Right atrium auricular region (tissue), 2 donors: ENCODE results near the gene NOL4L. TPM values are rescaled to one million over a fixed set of nuclear protein-coding genes. Genes with fewer than 3 reads are reported as not detected.

Source experiments
- DNase-seq: peaks from one replicate; pipeline ENCODE4 v3.0.0-alpha.2; 2019; ENCODE audit warnings: low spot score
- H3K27ac ChIP-seq, 2 donors: fragments of 200-600 bp; sonication (generic); 1 replicate in 1 of 2; 2 replicates in 1 of 2; pipeline ENCODE4 v1.5.1; 2016 to 2019
- H3K27me3 ChIP-seq, 2 donors: fragments of 200-600 bp; sonication (generic); one replicate each; pipeline versions ENCODE4 v1.5.1 to v1.6.0; 2017 to 2019
- H3K36me3 ChIP-seq: fragments of 200-600 bp; sonication (generic); one replicate; pipeline ENCODE4 v1.5.1; 2016
- H3K4me1 ChIP-seq, 2 donors: fragments of 200-600 bp; sonication (generic); one replicate each; pipeline versions ENCODE4 v1.5.1 to v1.6.0; 2017 to 2019
- H3K4me3 ChIP-seq, 2 donors: fragments of 200-600 bp; sonication (generic); 1 replicate in 1 of 2; 2 replicates in 1 of 2; pipeline ENCODE4 v1.5.1; 2017 to 2019; ENCODE audit warnings: mild to moderate bottlenecking in 1 of 2, moderate library complexity in 1 of 2
- H3K9me3 ChIP-seq, 2 donors: fragments of 200-600 bp; sonication (generic); one replicate each; pipeline ENCODE4 v1.5.1; 2019
- total RNA-seq, 2 donors: library from RNA; depleted of rRNA; stranded (reverse); fragments of >200 nt; gene quantifications; one replicate each; pipeline ENCODE4 v1.1.0, GENCODE V29; 2016
- TF ChIP-seq, protein P1 (sequence below), 2 donors: fragments of 200-600 bp; sonication (generic); IDR thresholded peaks; one replicate each; pipeline ENCODE4 v1.5.1; 2019; ENCODE audit warnings: antibody characterized with exemption in 2 of 2

NOL4L gene
- total RNA-seq, 2 donors from 2014 or later: 7.6 to 10.4 TPM

DNA sequence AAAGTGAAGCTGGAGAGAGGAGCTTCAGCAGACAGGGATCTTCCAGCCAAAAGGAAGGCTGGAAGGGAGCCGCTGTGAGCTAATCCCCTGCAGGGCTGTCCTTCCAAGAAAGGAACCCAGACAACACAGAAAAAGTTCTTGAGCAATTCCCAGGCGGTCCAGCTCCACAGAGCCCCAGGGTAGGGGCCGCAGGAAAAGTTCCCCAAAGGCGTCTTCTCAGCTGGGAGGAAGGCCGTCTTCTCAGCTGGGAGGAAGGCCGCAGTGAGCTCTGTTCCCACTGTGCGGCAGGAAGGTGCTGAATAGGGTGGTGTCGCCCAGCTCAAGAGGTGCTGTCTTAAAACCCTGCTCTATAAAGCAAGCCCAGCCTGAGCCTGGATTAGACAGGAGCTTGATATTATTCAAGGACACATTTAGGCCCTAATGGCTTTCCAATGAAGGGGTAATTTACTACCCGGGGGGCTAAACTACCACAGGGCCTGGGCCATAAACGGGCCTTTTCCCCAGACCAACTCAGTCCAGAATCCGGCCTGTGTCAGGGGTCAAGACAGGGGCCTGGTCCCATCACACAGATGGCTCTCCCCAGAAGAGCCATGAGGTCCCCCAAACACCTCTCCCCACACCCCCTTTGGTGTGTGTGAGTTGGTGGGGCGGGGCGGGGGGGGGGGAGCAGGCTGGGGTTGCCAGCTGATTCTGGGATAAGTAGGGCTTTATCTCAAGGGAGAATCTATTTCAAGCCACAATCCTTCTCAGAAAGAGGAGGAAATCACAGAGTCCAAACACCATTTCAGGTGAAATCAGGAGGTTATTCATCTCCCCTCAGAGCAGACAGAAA lies 103.6 kb downstream of the NOL4L start:
- H3K27me3 ChIP-seq: no peaks in the 10 kb centered on the region
- H3K36me3 ChIP-seq: no peaks in the 10 kb centered on the region
- H3K9me3 ChIP-seq: no peaks in the 10 kb centered on the region
- H3K4me3 ChIP-seq: peak overlapping the region in 1 of 2 donors; percentile 84
- DNase-seq: no peak
- TF ChIP-seq, protein P1, sequence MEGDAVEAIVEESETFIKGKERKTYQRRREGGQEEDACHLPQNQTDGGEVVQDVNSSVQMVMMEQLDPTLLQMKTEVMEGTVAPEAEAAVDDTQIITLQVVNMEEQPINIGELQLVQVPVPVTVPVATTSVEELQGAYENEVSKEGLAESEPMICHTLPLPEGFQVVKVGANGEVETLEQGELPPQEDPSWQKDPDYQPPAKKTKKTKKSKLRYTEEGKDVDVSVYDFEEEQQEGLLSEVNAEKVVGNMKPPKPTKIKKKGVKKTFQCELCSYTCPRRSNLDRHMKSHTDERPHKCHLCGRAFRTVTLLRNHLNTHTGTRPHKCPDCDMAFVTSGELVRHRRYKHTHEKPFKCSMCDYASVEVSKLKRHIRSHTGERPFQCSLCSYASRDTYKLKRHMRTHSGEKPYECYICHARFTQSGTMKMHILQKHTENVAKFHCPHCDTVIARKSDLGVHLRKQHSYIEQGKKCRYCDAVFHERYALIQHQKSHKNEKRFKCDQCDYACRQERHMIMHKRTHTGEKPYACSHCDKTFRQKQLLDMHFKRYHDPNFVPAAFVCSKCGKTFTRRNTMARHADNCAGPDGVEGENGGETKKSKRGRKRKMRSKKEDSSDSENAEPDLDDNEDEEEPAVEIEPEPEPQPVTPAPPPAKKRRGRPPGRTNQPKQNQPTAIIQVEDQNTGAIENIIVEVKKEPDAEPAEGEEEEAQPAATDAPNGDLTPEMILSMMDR (IDR thresholded peaks at IDR 0.05): no peak
- H3K27ac ChIP-seq: peak overlapping the region; percentile 75 to 77
- H3K4me1 ChIP-seq: peaks cover 0 to 46% of the 10 kb centered on the region in 2 donors

DNA sequence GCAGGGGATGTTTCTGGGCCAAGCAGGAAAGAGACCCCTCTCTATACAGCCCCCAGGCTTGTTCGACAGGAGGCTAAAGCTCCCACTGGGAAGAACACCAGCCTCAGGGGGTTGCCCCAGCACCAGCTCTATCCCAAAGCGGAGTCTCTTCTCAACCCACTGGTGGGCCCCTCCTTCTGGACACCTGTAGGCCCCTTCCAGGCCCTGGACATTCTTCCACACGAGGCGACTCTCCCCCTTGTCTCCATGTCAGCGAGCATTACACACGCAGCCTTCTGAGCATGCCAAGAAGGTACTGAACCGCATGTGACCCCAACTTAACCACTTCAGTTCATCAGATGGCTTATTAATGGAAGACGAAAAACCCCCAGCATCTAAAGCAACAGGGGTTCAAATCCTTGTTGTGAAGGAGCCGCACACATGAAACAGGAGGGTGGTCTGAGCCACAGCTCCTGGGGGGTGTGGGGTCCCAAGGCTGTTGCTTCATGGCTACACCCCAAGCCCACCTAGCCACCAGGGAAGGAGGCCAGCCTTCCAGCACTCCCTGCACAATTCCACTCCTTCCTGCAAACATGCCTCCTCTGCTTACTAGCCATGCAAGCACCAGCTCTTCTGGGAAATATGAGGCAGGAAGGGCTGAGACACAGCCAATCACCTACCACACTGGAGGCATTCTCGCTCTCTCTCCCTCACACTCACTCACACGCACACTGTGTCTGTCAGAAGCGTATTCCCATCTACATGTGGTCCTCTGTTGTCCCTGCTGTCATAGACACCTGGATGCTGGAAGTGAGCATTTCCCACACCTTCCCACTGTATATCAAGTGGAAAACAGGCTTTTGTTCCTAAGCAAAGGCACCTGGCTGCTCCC lies 104.5 kb downstream of the NOL4L start:
- Histone ChIP-seq H3K36me3 (no peaks in the 10 kb centered on the region), H3K27ac (peak overlapping the region; percentile 75 to 77), H3K4me1 (peaks cover 0 to 55% of the 10 kb centered on the region in 2 donors), H3K4me3 (no peak overlapping the region), H3K27me3 (no peaks in the 10 kb centered on the region), H3K9me3 (no peaks in the 10 kb centered on the region)
- DNase-seq: no peak
- TF ChIP-seq, protein P1 (IDR thresholded peaks at IDR 0.05): no peak

DNA sequence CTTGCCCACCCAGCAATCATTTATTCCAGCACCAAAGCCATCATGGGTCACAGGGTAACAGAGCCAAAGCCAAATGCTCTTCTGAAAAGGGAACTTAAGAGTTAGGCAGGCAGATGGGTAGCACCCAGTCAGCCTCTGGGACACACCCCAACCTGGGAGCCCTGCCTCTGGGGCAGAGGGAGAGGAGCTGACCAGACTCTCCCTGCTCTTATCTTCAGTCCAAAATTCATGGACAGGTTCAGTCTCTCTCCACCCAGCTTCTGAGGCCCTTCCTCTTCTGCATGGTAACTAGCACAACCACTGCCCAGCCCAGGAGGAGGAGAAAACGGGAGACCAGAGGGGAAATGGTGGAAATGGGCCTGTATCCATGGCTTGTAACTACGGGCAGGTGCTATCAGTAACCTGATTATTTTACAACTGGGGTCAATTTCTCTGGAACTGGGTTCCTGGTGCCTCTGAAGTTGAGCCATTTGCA lies 105.4 kb downstream of the NOL4L start:
- Histone ChIP-seq H3K36me3 (no peaks in the 10 kb centered on the region), H3K9me3 (no peaks in the 10 kb centered on the region), H3K4me3 (no peak overlapping the region), H3K27me3 (no peaks in the 10 kb centered on the region), H3K27ac (no peak overlapping the region), H3K4me1 (peaks cover 0 to 59% of the 10 kb centered on the region in 2 donors)
- no peak for DNase-seq
- TF ChIP-seq, protein P1 (IDR thresholded peaks at IDR 0.05): no peak

GRCh38 chr20:32479012-32479411 lies 106.1 kb downstream of the NOL4L start:
- no peaks in the 10 kb centered on the region for H3K36me3 ChIP-seq
- TF ChIP-seq, protein P1 (IDR thresholded peaks at IDR 0.05): no peak
- no peak overlapping the region for H3K27ac ChIP-seq
- H3K27me3 ChIP-seq: no peaks in the 10 kb centered on the region
- no peak for DNase-seq
- H3K4me3 ChIP-seq: no peak overlapping the region
- H3K9me3 ChIP-seq: no peaks in the 10 kb centered on the region
- peaks cover 0 to 62% of the 10 kb centered on the region in 2 donors for H3K4me1 ChIP-seq

DNA sequence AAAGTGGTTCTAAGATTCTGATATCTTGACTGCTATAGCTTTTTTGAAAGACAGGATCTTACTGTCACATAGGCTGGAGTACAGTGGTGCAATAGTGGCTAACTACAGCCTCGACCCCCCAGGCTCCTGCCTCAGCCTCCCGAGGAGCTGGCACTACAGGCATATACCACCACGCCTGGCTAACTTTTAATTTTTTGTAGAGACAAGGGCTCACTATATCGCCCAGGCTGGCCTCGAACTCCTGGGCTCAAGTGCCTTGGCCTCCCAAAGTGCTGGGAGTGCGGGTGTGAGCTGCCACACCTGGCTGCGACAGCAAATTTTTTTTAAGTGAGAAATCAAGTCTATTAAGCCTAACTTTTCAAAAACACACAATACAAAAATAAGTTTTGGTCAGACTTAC lies 106.6 kb downstream of the NOL4L start:
- Histone ChIP-seq H3K9me3 (no peaks in the 10 kb centered on the region), H3K36me3 (no peaks in the 10 kb centered on the region), H3K4me3 (no peak overlapping the region), H3K27ac (no peak overlapping the region), H3K27me3 (no peaks in the 10 kb centered on the region), H3K4me1 (peaks cover 0 to 66% of the 10 kb centered on the region in 2 donors)
- TF ChIP-seq, protein P1 (IDR thresholded peaks at IDR 0.05): no peak
- no peak for DNase-seq
